K562 (cell line): ENCODE data around the gene TUBA4B. TPM values are rescaled to one million over a fixed set of nuclear protein-coding genes. Genes with fewer than 3 reads are reported as not detected.

Experiments
- ATAC-seq: fragments of 200-7000 bp; cut with Tn5 transposase; 3 replicates; pipeline ENCODE4 v1.9.1; 2020; ENCODE audit warnings: moderate library complexity
- BruUV-seq: library from RNA; stranded (reverse); fragments of 400-500 nt; replicated peaks from 2 replicates; lab custom pipeline; 2021; lab: Mats Ljungman, UMichigan
- CTCF ChIA-PET: fragments of 300-600 bp; formaldehyde crosslinking; extraction: SDS; loops from one replicate; lab custom pipeline; 2021; ENCODE audit warnings: low intra/inter-chr PET ratio; lab: Yijun Ruan, JAX
- POLR2A ChIA-PET: fragments of 300-600, 350-650 bp; sonication (Branson Sonifier 250); formaldehyde crosslinking; extraction: SDS; loops from one replicate; lab custom pipeline; 2021; ENCODE audit warnings: antibody characterized with exemption, inconsistent platforms; lab: Yijun Ruan, JAX
- DNase-seq, 4 experiments: peaks; one replicate each; pipeline versions ENCODE4 v3.0.0 to v3.0.0-alpha.2; 2011 to 2018; ENCODE audit warnings: low spot score in 3 of 4, mixed read lengths in 3 of 4; ENCODE audit errors: extremely low read depth in 1 of 4
- FAIRE-seq: peaks from 2 replicates; lab custom pipeline; 2011; peaks lifted over from hg19 to GRCh38; lab: Jason Lieb, UNC
- H2AFZ ChIP-seq: 2 replicates; pipeline ENCODE4 v1.6.0; 2011; ENCODE audit warnings: low read depth, low read length, control low read depth, inconsistent platforms
- H3K27ac ChIP-seq: fragments of 200-600 bp; 3 replicates; pipeline ENCODE4 v1.8.0; 2011; ENCODE audit warnings: low read depth, mild to moderate bottlenecking, control low read depth, inconsistent platforms, low read length, moderate library complexity, mixed read lengths; ENCODE audit errors: extremely low read depth
- H3K27me3 ChIP-seq, 2 experiments: fragments of 300-600 bp in 1 of 2; 2 replicates in 1 of 2; 3 replicates in 1 of 2; pipeline versions ENCODE4 v1.6.0 to v1.8.0; 2011; ENCODE audit warnings: inconsistent platforms in 2 of 2, low read length in 2 of 2, mild to moderate bottlenecking in 1 of 2, mixed read lengths in 1 of 2, moderate library complexity in 1 of 2; ENCODE audit not compliant: control insufficient read depth in 2 of 2, insufficient read depth in 2 of 2
- H3K36me3 ChIP-seq: fragments of 300-600 bp; 3 replicates; pipeline ENCODE4 v1.8.0; 2011; ENCODE audit warnings: mild to moderate bottlenecking, low read length, inconsistent platforms; ENCODE audit not compliant: control insufficient read depth, insufficient read depth
- H3K4me1 ChIP-seq, 2 experiments: fragments of 200-600 bp in 1 of 2; replicated peaks in 1 of 2; 2 replicates in 1 of 2; 3 replicates in 1 of 2; pipeline versions ENCODE4 v1.5.1 to v1.8.0; 2011; ENCODE audit warnings: inconsistent platforms in 2 of 2, low read length in 2 of 2, mild to moderate bottlenecking in 1 of 2, mixed read lengths in 1 of 2, moderate library complexity in 1 of 2; ENCODE audit not compliant: control insufficient read depth in 2 of 2, insufficient read depth in 2 of 2
- H3K4me2 ChIP-seq: 2 replicates; pipeline ENCODE4 v1.6.1; 2011; ENCODE audit warnings: low read length, control low read depth, inconsistent platforms, mixed read lengths; ENCODE audit not compliant: insufficient read depth
- H3K4me3 ChIP-seq: fragments of 200-600 bp; sonication (generic), shearing (Covaris generic); 2 replicates; pipeline ENCODE4 v1.5.1; 2016; ENCODE audit warnings: control low read depth, inconsistent platforms
- H3K79me2 ChIP-seq: fragments of 200-600 bp; 3 replicates; pipeline ENCODE4 v1.8.0; 2011; ENCODE audit warnings: low read length, inconsistent platforms; ENCODE audit not compliant: control insufficient read depth, insufficient read depth
- H3K9ac ChIP-seq, 2 experiments: 2 replicates each; pipeline versions ENCODE4 v1.6.0 to v1.6.1; 2011; ENCODE audit warnings: low read depth in 2 of 2, low read length in 2 of 2, control low read depth in 1 of 2, inconsistent platforms in 1 of 2, mild to moderate bottlenecking in 1 of 2, mixed read lengths in 1 of 2; ENCODE audit not compliant: insufficient read depth in 1 of 2
- H3K9me1 ChIP-seq: one replicate; pipeline ENCODE4 v1.6.0; 2011; ENCODE audit warnings: inconsistent platforms, mild to moderate bottlenecking, low read length, moderate library complexity; ENCODE audit not compliant: control insufficient read depth, insufficient read depth
- H3K9me3 ChIP-seq: replicated peaks from 2 replicates; pipeline ENCODE4 v1.5.1; 2011; ENCODE audit warnings: low read depth, low read length, inconsistent platforms; ENCODE audit not compliant: control insufficient read depth, insufficient read depth
- H4K20me1 ChIP-seq: replicated peaks from 2 replicates; pipeline ENCODE4 v1.6.1; 2011; ENCODE audit warnings: low read length, inconsistent platforms, mixed read lengths; ENCODE audit not compliant: control insufficient read depth, insufficient read depth
- HEY1 ChIP-seq: fragments of 250-450 bp; sonication (Bioruptor Pico); IDR thresholded peaks from 2 replicates; pipeline ENCODE4 v1.5.0; 2020; ENCODE audit warnings: mild to moderate bottlenecking, moderate library complexity, borderline replicate concordance
- MEF2A ChIP-seq: IDR thresholded peaks from 2 replicates; pipeline ENCODE4 v1.6.1; 2011; ENCODE audit warnings: low read depth, mild to moderate bottlenecking, low read length, moderate library complexity; ENCODE audit not compliant: control insufficient read depth
- RFX1 ChIP-seq: fragments of 450-650 bp; IDR thresholded peaks from 2 replicates; pipeline ENCODE4 v1.6.1; 2016; ENCODE audit warnings: mild to moderate bottlenecking, moderate library complexity
- SPI1 ChIP-seq: IDR thresholded peaks from 2 replicates; pipeline ENCODE4 v1.6.1; 2011; ENCODE audit warnings: low read depth, low read length, control low read depth, borderline replicate concordance
- USF1 ChIP-seq: sonication (generic); formaldehyde crosslinking; IDR thresholded peaks from 2 replicates; pipeline ENCODE4 v1.9.0; 2022; ENCODE audit warnings: mild to moderate bottlenecking, missing genetic modification reagents
- ZFX ChIP-seq: sonication (generic); formaldehyde crosslinking; IDR thresholded peaks from 2 replicates; pipeline ENCODE4 v1.8.0; 2022; ENCODE audit warnings: mild to moderate bottlenecking, missing genetic modification reagents, moderate library complexity
- WGBS: fragments of 100-300 bp; shearing (Covaris generic); methylation state at CpG from one replicate; pipeline ENCODE4 v1.1.6; 2016; ENCODE audit warnings: low coverage, mixed read lengths; ENCODE audit not compliant: insufficient coverage; ENCODE audit errors: missing lambda C conversion rate; 5-methylcytosine and 5-hydroxymethylcytosine counted together
- in situ Hi-C: fragments of 300-500 bp; cut with MboI; formaldehyde crosslinking; loops from 4 replicates; pipeline ENCODE4 v1.15.0; 2018; ENCODE audit warnings: inconsistent platforms, mixed read lengths
- intact Hi-C: fragments of 100-400 bp; cut with micrococcal nuclease; formaldehyde crosslinking; loops from 2 replicates; pipeline ENCODE4 v1.14.2; 2022
- polyA plus RNA-seq, 8 experiments: library from polyadenylated mRNA; depleted of rRNA in 4 of 8; stranded (reverse) in 5 of 8; unstranded in 3 of 8; fragments of >200 nt; fragmentation: Nextera tagmentation in 2 of 8; fragmentation: Illumina TruSeq in 1 of 8; extraction: Ambion mirVana in 2 of 8; extraction: Trizol in 1 of 8; gene quantifications; 2 replicates each; pipeline versions ENCODE4 v1.2.1 to v1.2.3, GENCODE V29; 2011 to 2014; ENCODE audit warnings: inconsistent platforms in 1 of 8, missing spikeins in 1 of 8
- total RNA-seq, 7 experiments: library from RNA; depleted of rRNA in 6 of 7; stranded (reverse); fragments of >200 nt in 6 of 7; fragmentation: Illumina TruSeq in 2 of 7; extraction: Trizol in 2 of 7; gene quantifications; 2 replicates each; pipeline versions ENCODE4 v1.2.1 to v1.2.3, GENCODE V29; 2011 to 2021; ENCODE audit warnings: low replicate concordance in 1 of 7

The TUBA4B gene
- total and polyA plus RNA-seq, 9 of the 15 experiments (the other 6 are each of a cell fraction or from before 2014, with no cell fraction given): 0.04 TPM; not detected in 8

DNA sequence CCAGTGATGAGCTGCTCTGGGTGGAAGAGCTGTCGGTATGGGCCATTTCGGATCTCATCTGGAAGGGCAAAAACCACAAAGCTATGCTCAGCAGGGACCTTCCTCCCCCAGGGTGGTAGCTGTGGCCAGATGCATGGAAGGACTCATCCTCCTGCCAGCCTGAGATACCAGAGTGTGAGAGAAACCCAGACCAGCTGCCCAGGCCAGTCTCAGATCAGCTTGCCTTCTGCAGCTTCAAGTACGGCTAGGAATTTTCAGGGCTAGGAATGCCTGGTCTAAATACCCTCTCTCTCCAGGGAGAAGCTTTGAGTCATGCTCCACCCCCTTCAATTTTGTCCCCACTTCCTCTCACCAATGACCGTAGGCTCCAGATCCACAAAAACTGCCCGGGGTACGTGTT lies 1.4 kb upstream of the TUBA4B start:
- in situ Hi-C loops (no loop called here), intact Hi-C loops (loop anchor here (2.0 kb wide), 1 partner anchor 27 kb away; the partner anchor contains the start of gene DNAJB2)
- FAIRE-seq (peak; percentile 19), ATAC-seq (no peak), DNase-seq (no peak)
- ChIA-PET CTCF (no interaction called here), POLR2A (interaction anchor here (0.6 to 1.5 kb wide), 9 partner anchors 10 to 198 kb away, joined by 3 to 7 read pairs (median 4); partner anchors contain the start of genes ANKZF1, ATG9A and DNAJB2)
- 0 out of 5 replicates have a peak, but pooled peaks cover 0 to 4% of the 10 kb centered on the region in 2 experiments for H3K27me3 ChIP-seq
- H2AFZ ChIP-seq: no peak overlapping the region
- BruUV-seq: no TSS peak
- H4K20me1 ChIP-seq: 0 out of 2 replicates have a peak, but pooled peaks cover 3% of the 10 kb centered on the region
- peaks cover 27% of the 10 kb centered on the region for H3K79me2 ChIP-seq
- no peak overlapping the region for H3K4me3 ChIP-seq
- H3K9ac ChIP-seq: peak overlapping the region in 1 of 2 experiments; percentile 92; a peak in 1 of 4 replicates
- no peaks in the 10 kb centered on the region for H3K9me1 ChIP-seq
- TF ChIP-seq SPI1: peak; percentile 39; the same call in 1 of the 2 replicates
- no peak for TF ChIP-seq USF1 (CRISPR knock-in tag)
- peaks cover 19 to 49% of the 10 kb centered on the region in 2 experiments; a peak in 4 of 5 replicates for H3K4me1 ChIP-seq
- H3K36me3 ChIP-seq: peaks cover 55% of the 10 kb centered on the region
- no peak overlapping the region for H3K27ac ChIP-seq
- 63% methylated on average over 5 of the region's 6 CpGs for WGBS
- 0 out of 2 replicates have a peak overlapping the region, but pooled peaks have one; percentile 82 for H3K4me2 ChIP-seq
- no peaks in the 10 kb centered on the region for H3K9me3 ChIP-seq

DNA sequence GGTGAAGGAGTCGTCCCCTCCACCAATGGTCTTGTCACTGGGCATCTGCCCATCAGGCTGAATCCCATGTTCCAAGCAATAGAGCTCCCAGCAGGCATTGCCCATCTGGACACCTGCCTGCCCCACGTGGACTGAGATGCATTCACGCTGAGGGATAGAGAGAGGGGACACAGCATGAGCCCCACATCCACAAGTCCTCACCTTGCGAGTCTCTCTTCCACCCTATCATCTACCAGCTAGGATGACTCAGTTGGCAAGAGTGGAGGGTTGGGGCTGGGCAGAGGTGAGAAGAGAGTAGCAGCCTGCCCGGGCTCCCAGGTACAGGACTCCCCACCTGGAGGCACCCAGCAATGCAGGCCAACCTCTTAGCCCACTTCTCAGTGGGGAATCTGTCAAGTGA lies 959 bp upstream of the TUBA4B start:
- FAIRE-seq: peak; percentile 11
- no peak for DNase-seq
- Histone ChIP-seq H3K4me1 (peaks cover 18 to 47% of the 10 kb centered on the region in 2 experiments; a peak in 4 of 5 replicates), H3K79me2 (peaks cover 24% of the 10 kb centered on the region), H3K4me2 (peak overlapping the region; percentile 82), H3K9me3 (no peaks in the 10 kb centered on the region), H3K9ac (peak overlapping the region; percentile 71 to 92), H4K20me1 (0 out of 2 replicates have a peak, but pooled peaks cover 3% of the 10 kb centered on the region), H3K27ac (no peak overlapping the region), H3K9me1 (no peaks in the 10 kb centered on the region), H2AFZ (no peak overlapping the region), H3K27me3 (0 out of 5 replicates have a peak, but pooled peaks cover 0 to 4% of the 10 kb centered on the region in 2 experiments), H3K4me3 (peak overlapping the region; percentile 58; the same call in 1 of the 2 replicates), H3K36me3 (peaks cover 50% of the 10 kb centered on the region; the same call in 2 of the 3 replicates)
- ATAC-seq: no peak
- WGBS: 70% methylated on average over 2 of the region's 5 CpGs
- intact Hi-C loops: loop anchor here (2.0 kb wide), 1 partner anchor 27 kb away; the partner anchor contains the start of gene DNAJB2
- no peak for TF ChIP-seq RFX1
- no peak for TF ChIP-seq ZFX (CRISPR knock-in tag)
- TF ChIP-seq HEY1: no peak
- no peak for TF ChIP-seq MEF2A
- 0 out of 2 replicates have a peak, but pooled peaks have one; percentile 16 for TF ChIP-seq USF1 (CRISPR knock-in tag)
- in situ Hi-C loops: no loop called here
- ChIA-PET POLR2A (interaction anchor here (0.6 to 1.5 kb wide), 10 partner anchors 9 to 198 kb away, joined by 3 to 7 read pairs (median 4); partner anchors contain the start of genes ANKZF1, ATG9A and DNAJB2), CTCF (no interaction called here)
- BruUV-seq: no TSS peak
